DOHH2 (cell line): ENCODE data around the gene RPL19.

Source experiments
- H3F3A ChIP-seq: fragments of 200-600 bp; sonication (generic), shearing (Covaris generic); 2 replicates; pipeline ENCODE4 v1.6.0; 2016; ENCODE audit warnings: antibody characterized with exemption, mild to moderate bottlenecking; ENCODE audit not compliant: control insufficient read depth, insufficient read depth
- H3K27ac ChIP-seq: fragments of 200-600 bp; sonication (generic); 2 replicates; pipeline ENCODE4 v1.5.1; 2014; ENCODE audit warnings: low read depth, mild to moderate bottlenecking, low read length, moderate library complexity
- H3K27me3 ChIP-seq: fragments of 200-600 bp; sonication (generic); 2 replicates; pipeline ENCODE4 v1.6.1; 2014; ENCODE audit warnings: mild to moderate bottlenecking, low read length, mixed read lengths; ENCODE audit not compliant: control insufficient read depth
- H3K36me3 ChIP-seq: fragments of 200-600 bp; sonication (generic); 2 replicates; pipeline ENCODE4 v1.6.1; 2014; ENCODE audit warnings: mild to moderate bottlenecking, low read length, moderate library complexity, mixed read lengths; ENCODE audit not compliant: control insufficient read depth
- H3K4me1 ChIP-seq: fragments of 200-600 bp; sonication (generic); 2 replicates; pipeline ENCODE4 v1.6.1; 2014; ENCODE audit warnings: mild to moderate bottlenecking, low read length, mixed read lengths; ENCODE audit not compliant: control insufficient read depth
- H3K4me2 ChIP-seq: fragments of 200-600 bp; sonication (generic); 2 replicates; pipeline ENCODE4 v1.6.0; 2014; ENCODE audit warnings: mild to moderate bottlenecking, low read length, moderate library complexity
- H3K4me3 ChIP-seq: fragments of 200-600 bp; sonication (generic); 2 replicates; pipeline ENCODE4 v1.5.1; 2014; ENCODE audit warnings: mild to moderate bottlenecking, low read length, mixed read lengths
- H3K79me2 ChIP-seq: fragments of 200-600 bp; sonication (generic); 2 replicates; pipeline ENCODE4 v1.6.1; 2014; ENCODE audit warnings: mild to moderate bottlenecking, low read length, mixed read lengths; ENCODE audit not compliant: control insufficient read depth
- H3K9me2 ChIP-seq: fragments of 200-600 bp; sonication (generic); replicated peaks from 2 replicates; pipeline ENCODE4 v1.6.1; 2014; ENCODE audit warnings: mild to moderate bottlenecking, low read length, mixed read lengths; ENCODE audit not compliant: control insufficient read depth
- H3K9me3 ChIP-seq: fragments of 200-600 bp; sonication (generic); 2 replicates; pipeline ENCODE4 v1.6.1; 2014; ENCODE audit warnings: antibody characterized with exemption, low read length, mixed read lengths; ENCODE audit not compliant: control insufficient read depth, insufficient read depth
- H4K20me1 ChIP-seq: fragments of 200-600 bp; sonication (generic); 2 replicates; pipeline ENCODE4 v1.6.0; 2014; ENCODE audit warnings: low read depth, mild to moderate bottlenecking, antibody characterized with exemption, low read length, moderate library complexity; ENCODE audit not compliant: control insufficient read depth, insufficient read depth
- CTCF ChIP-seq: fragments of 200-600 bp; sonication (generic); IDR thresholded peaks from one replicate; pipeline ENCODE4 v1.5.1; 2014; ENCODE audit warnings: antibody characterized with exemption, mild to moderate bottlenecking, low read depth, low read length; ENCODE audit not compliant: poor library complexity, severe bottlenecking
- EZH2phosphoT487 ChIP-seq: fragments of 200-600 bp; sonication (generic); IDR thresholded peaks from 2 replicates; pipeline ENCODE4 v1.6.1; 2017; ENCODE audit warnings: borderline replicate concordance, mild to moderate bottlenecking, antibody characterized with exemption, low read length, moderate library complexity, mixed read lengths

The RPL19 gene

GRCh38 chr17:39156491-39156890, 43.6 kb upstream of the RPL19 start:
- H3K27me3 ChIP-seq, result peaks cover 12% of the 10 kb centered on the region
- peaks cover 5% of the 10 kb centered on the region; the same call in 1 of the 2 replicates for H3K36me3 ChIP-seq
- H3K4me3 ChIP-seq, result no peak overlapping the region
- TF ChIP-seq EZH2phosphoT487 (no peak), CTCF (no peak)
- H3K9me2 ChIP-seq, result no peaks in the 10 kb centered on the region
- no peaks in the 10 kb centered on the region for H3K9me3 ChIP-seq
- H4K20me1 ChIP-seq, result no peaks in the 10 kb centered on the region
- peaks cover 24% of the 10 kb centered on the region for H3K4me1 ChIP-seq
- H3F3A ChIP-seq, result peaks cover 3% of the 10 kb centered on the region; the same call in 1 of the 2 replicates
- H3K27ac ChIP-seq, result no peak overlapping the region
- H3K79me2 ChIP-seq, result no peaks in the 10 kb centered on the region
- H3K4me2 ChIP-seq, result no peak overlapping the region

GRCh38 chr17:39158623-39159022, 41.5 kb upstream of the RPL19 start:
- H3K9me3 ChIP-seq, result no peaks in the 10 kb centered on the region
- no peaks in the 10 kb centered on the region for H3F3A ChIP-seq
- H3K4me3 ChIP-seq, result no peak overlapping the region
- H3K27ac ChIP-seq, result no peak overlapping the region
- H3K4me2 ChIP-seq, result no peak overlapping the region
- H4K20me1 ChIP-seq, result no peaks in the 10 kb centered on the region
- peaks cover 7% of the 10 kb centered on the region for H3K4me1 ChIP-seq
- H3K79me2 ChIP-seq, result no peaks in the 10 kb centered on the region
- no peaks in the 10 kb centered on the region for H3K9me2 ChIP-seq
- H3K36me3 ChIP-seq, result peaks cover 5% of the 10 kb centered on the region; the same call in 1 of the 2 replicates
- H3K27me3 ChIP-seq, result 0 out of 2 replicates have a peak, but pooled peaks cover 3% of the 10 kb centered on the region
- TF ChIP-seq EZH2phosphoT487, result no peak
- no peak for TF ChIP-seq CTCF

- Histone ChIP-seq H3K4me3 (no peak overlapping the region), H3K27me3 (peaks cover 2% of the 10 kb centered on the region; the same call in 1 of the 2 replicates), H3K79me2 (no peaks in the 10 kb centered on the region), H3K36me3 (no peaks in the 10 kb centered on the region), H3K9me3 (no peaks in the 10 kb centered on the region), H3K9me2 (no peaks in the 10 kb centered on the region), H4K20me1 (no peaks in the 10 kb centered on the region), H3F3A (no peaks in the 10 kb centered on the region), H3K4me1 (peaks cover 10% of the 10 kb centered on the region), H3K4me2 (no peak overlapping the region), H3K27ac (no peak overlapping the region)
- TF ChIP-seq CTCF, result no peak
These were observed 38.1 kb upstream of the RPL19 start for GRCh38 chr17:39161962-39162361.
